ENCODE results near the gene CYB561A3.
"Not testable (repeated sequence)": the region's sequence is repeated elsewhere in the genome, so short reads cannot be mapped to it uniquely, and the experiment has no call there.

CYB561A3 gene

DNA sequence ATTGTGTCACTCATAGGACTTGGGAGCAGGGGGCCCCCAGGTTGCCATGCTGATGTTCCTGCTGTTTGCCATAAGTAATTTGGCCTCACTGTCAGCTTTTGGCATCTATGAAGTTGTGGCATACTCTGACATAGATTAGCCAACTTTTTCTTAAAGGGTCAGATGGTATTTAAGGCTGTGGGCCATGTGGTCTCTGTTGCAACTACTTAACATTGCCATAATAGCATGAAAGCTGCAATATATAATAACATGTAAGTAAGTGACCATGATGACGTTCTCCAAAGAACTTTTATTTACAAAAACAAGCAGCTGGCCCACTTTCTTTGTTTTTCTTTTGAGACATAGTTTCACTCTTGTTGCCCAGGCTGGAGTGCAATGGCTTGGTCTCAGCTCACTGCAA is 28.5 kb upstream of the CYB561A3 start:
- no peak overlapping the region for H3K27ac ChIP-seq (ENCODE audit: insufficient read depth, low read depth, low read length, poor library complexity, severe bottlenecking)
- H3K36me3 ChIP-seq (ENCODE audit: control insufficient read depth, insufficient read depth, low read length) = peaks cover 4% of the 10 kb centered on the region
- H3K4me1 ChIP-seq (ENCODE audit: control insufficient read depth, insufficient read depth, low read length) = no peaks in the 10 kb centered on the region
- 83 to 93% methylated on average over 1 of the region's 1 CpG for WGBS, 2 experiments
- no peak overlapping the region for H3K4me3 ChIP-seq (ENCODE audit: insufficient read depth, low read depth, low read length)
- H3K27me3 ChIP-seq (ENCODE audit: control insufficient read depth, insufficient read depth, low read length, poor library complexity, severe bottlenecking) = no peaks in the 10 kb centered on the region
- H3K9me3 ChIP-seq (ENCODE audit: control insufficient read depth, low read length) = no peaks in the 10 kb centered on the region

DNA sequence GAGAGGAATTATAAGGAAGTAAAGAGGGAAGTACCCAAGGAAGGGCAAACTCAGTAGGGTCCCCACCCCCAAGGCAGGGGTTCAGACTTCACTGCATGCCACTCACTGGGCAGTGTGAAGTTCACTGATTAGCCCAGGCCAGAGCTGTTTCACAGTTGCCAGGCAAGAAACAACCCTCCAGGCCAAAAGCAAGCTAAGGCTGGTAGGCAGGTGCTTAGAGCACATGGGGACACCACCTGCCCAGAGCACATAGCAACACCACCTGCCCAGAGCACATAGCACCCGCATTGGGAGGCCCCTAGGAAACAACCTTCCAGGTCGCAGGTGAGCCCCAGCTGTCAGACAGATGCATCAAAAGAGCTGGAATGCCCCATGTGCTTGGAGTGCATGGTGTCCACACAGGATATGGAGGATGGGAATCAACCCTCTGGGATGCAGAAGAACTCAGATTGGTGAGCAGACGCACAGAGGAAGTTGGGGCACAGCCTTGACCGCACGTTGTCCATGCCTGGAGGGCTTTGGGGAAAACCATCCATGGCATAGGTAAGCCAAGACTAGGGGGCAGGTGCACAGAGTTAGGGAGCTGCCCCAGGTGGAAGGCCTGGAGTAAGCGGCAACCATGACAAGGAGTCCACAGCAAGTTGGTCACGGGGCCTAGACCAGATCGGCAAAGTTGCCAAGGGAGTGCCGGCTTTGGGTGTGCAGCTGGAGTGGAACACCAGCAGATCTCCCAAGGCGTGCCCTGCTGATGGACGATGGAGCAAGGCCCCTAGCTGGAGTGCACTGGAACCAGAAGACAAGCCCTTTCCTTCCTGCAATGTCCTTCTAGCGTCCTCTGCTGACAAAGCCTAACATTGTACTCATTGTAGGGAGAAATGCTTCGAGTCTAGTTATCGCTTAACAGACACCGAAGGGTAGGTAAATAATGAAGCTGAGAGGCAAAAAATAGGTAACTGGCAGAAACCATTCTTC is 22.9 kb upstream of the CYB561A3 start:
- Histone ChIP-seq H3K36me3 (ENCODE audit: control insufficient read depth, insufficient read depth, low read length) (no peaks in the 10 kb centered on the region), H3K9me3 (ENCODE audit: control insufficient read depth, low read length) (no peaks in the 10 kb centered on the region), H3K27me3 (ENCODE audit: control insufficient read depth, insufficient read depth, low read length, poor library complexity, severe bottlenecking) (no peaks in the 10 kb centered on the region), H3K27ac (ENCODE audit: insufficient read depth, low read depth, low read length, poor library complexity, severe bottlenecking) (no peak overlapping the region), H3K4me3 (ENCODE audit: insufficient read depth, low read depth, low read length) (no peak overlapping the region), H3K4me1 (ENCODE audit: control insufficient read depth, insufficient read depth, low read length) (no peaks in the 10 kb centered on the region)
- 92 to 95% methylated on average over 15 of the region's 15 CpGs for WGBS, 2 experiments

DNA sequence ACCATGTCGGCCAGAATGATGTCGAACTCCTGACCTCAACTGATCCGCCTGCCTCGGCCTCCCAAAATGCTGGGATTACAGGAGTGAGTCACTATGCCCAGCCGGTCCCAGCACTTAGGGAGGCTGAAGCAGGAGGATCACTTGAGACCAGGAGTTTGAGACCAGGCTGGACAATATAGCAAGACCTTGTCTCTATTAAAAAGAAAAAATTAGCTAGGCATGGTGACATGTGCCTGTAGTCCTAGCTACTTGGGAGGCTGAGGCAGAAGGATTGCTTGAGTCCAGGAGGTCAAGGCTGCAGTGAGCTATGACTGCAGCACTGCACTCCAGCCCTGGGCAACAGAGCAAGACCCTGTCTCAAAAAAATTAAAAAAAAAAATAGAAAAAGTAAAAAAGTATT is 22.2 kb upstream of the CYB561A3 start:
- H3K27me3 ChIP-seq (ENCODE audit: control insufficient read depth, insufficient read depth, low read length, poor library complexity, severe bottlenecking); H3K36me3 ChIP-seq (ENCODE audit: control insufficient read depth, insufficient read depth, low read length); H3K4me1 ChIP-seq (ENCODE audit: control insufficient read depth, insufficient read depth, low read length); H3K9me3 ChIP-seq (ENCODE audit: control insufficient read depth, low read length); H3K27ac ChIP-seq (ENCODE audit: insufficient read depth, low read depth, low read length, poor library complexity, severe bottlenecking); H3K4me3 ChIP-seq (ENCODE audit: insufficient read depth, low read depth, low read length): not testable (repeated sequence)
- 90 to 94% methylated on average over 5 of the region's 5 CpGs for WGBS, 2 experiments

DNA sequence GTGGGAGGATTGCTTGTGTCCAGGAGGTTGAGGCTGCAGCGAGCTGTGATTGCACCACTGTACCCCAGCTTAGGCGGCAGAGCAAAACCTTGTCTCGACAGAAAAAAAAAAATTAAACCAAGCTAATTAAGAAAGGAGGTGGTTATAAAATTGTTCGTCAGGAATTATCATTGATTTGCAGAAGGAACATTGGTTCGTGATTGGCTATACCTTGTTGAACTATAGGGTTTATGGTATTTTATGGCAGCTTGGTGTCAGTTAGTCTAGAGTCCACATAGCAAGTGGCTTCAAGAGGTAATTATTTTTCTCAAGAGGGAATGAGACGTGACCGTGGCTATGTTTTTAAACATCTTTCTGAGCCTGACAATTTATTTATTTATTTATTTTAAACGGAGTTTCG is 19.2 kb upstream of the CYB561A3 start:
- 91 to 96% methylated on average over 8 to 9 of the region's 9 CpGs for WGBS, 2 experiments
- H3K4me1 ChIP-seq (ENCODE audit: control insufficient read depth, insufficient read depth, low read length) = no peaks in the 10 kb centered on the region
- H3K27ac ChIP-seq (ENCODE audit: insufficient read depth, low read depth, low read length, poor library complexity, severe bottlenecking) = no peak overlapping the region

DNA sequence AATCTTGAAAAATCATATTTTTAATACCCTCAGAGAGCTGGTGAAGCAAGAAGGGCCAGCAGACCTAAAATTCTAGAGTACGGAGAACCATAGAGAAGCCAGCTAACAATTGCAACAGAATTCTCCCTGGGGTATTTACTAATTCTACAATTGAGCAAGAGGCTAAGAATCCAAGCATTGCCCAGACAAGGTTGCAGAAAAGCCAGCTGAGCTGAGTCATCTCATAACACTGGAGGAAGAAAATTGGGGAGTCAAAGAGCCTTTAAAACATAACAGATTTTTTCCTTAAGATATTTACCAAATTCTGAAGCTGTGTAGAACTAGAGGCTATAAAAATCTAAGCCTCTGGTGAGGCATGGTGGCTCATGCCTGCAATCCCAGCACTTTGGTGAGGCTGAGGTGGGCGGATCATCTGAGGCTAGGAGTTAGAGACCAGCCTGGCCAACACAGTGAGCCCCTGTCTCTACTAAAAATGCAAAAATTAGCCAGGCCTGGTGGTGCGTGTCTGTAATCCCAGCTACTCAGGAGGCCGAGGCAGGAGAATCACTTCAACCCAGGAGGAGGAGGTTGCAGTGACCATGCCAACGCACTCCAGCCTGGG is 17.1 kb upstream of the CYB561A3 start:
- H3K27ac ChIP-seq (ENCODE audit: insufficient read depth, low read depth, low read length, poor library complexity, severe bottlenecking) = no peak overlapping the region
- 94 to 96% methylated on average over 5 of the region's 5 CpGs for WGBS, 2 experiments
- H3K9me3 ChIP-seq (ENCODE audit: control insufficient read depth, low read length) = no peaks in the 10 kb centered on the region
- no peak overlapping the region for H3K4me3 ChIP-seq (ENCODE audit: insufficient read depth, low read depth, low read length)
- H3K27me3 ChIP-seq (ENCODE audit: control insufficient read depth, insufficient read depth, low read length, poor library complexity, severe bottlenecking) = no peaks in the 10 kb centered on the region
- no peaks in the 10 kb centered on the region for H3K4me1 ChIP-seq (ENCODE audit: control insufficient read depth, insufficient read depth, low read length)
- H3K36me3 ChIP-seq (ENCODE audit: control insufficient read depth, insufficient read depth, low read length) = peaks cover 10% of the 10 kb centered on the region

More for the DNA sequence above, 19.2 kb upstream of the CYB561A3 start:
- Histone ChIP-seq H3K27me3 (ENCODE audit: control insufficient read depth, insufficient read depth, low read length, poor library complexity, severe bottlenecking) (no peaks in the 10 kb centered on the region), H3K4me3 (ENCODE audit: insufficient read depth, low read depth, low read length) (no peak overlapping the region), H3K36me3 (ENCODE audit: control insufficient read depth, insufficient read depth, low read length) (no peaks in the 10 kb centered on the region), H3K9me3 (ENCODE audit: control insufficient read depth, low read length) (no peaks in the 10 kb centered on the region)

DNA sequence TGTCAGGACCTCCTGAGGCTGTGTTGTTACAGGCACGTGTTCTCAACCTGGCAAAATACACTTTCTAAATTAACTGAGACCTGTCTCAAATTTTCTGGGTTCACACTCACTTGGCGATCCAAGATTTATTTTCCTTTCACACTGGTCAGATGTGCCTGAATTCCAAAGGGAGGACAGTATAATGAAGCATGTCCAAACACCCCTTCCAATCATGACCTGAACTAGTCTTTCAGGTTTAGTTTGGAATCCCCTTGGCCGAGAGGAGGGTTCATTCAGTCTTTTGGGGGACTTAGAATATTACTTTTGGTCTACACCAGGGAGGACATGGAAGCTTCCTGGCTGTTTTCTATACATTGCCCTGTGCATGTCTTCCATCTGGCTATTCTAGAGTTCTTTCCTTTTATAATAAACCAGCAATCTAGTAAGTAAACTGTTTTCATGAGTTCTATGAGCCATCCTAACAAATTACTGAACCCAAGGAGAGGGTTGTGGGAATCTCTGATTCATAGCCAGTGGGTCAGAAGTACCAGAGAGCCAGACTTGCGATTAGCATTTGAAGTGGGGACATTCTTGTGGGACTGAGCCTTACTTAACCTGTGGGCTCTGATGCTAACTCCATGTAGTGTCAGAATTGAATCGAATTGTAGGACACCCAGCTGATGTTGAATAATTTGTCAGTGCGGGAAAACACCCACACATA is 15.9 kb upstream of the CYB561A3 start:
- H3K4me3 ChIP-seq (ENCODE audit: insufficient read depth, low read depth, low read length) = no peak overlapping the region
- H3K4me1 ChIP-seq (ENCODE audit: control insufficient read depth, insufficient read depth, low read length) = no peaks in the 10 kb centered on the region
- H3K9me3 ChIP-seq (ENCODE audit: control insufficient read depth, low read length) = no peaks in the 10 kb centered on the region
- peaks cover 17% of the 10 kb centered on the region for H3K36me3 ChIP-seq (ENCODE audit: control insufficient read depth, insufficient read depth, low read length)
- H3K27ac ChIP-seq (ENCODE audit: insufficient read depth, low read depth, low read length, poor library complexity, severe bottlenecking) = no peak overlapping the region
- 90 to 95% methylated on average over 4 to 5 of the region's 6 CpGs for WGBS, 2 experiments
- no peaks in the 10 kb centered on the region for H3K27me3 ChIP-seq (ENCODE audit: control insufficient read depth, insufficient read depth, low read length, poor library complexity, severe bottlenecking)

DNA sequence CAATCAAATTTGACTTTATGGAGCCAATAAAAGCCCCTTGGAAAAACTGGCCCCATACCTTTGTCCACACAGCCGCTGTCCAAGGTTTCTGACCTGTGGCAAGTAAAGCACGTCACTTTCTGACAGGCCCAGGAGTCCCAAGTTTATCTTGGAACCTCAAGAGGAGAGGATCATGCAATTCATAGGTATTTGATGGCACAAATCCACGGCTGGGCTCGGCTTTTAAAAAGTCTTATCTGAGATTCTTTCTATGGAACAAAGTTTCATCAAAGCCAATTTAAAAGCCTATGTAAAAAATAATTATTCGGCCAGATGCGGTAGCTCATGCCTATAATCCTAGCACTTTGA is 14.1 kb upstream of the CYB561A3 start:
- WGBS, 2 experiments = 94 to 98% methylated on average over 6 of the region's 6 CpGs
- Histone ChIP-seq H3K4me3 (ENCODE audit: insufficient read depth, low read depth, low read length) (no peak overlapping the region), H3K9me3 (ENCODE audit: control insufficient read depth, low read length) (peaks cover 2% of the 10 kb centered on the region), H3K27ac (ENCODE audit: insufficient read depth, low read depth, low read length, poor library complexity, severe bottlenecking) (no peak overlapping the region), H3K36me3 (ENCODE audit: control insufficient read depth, insufficient read depth, low read length) (peaks cover 22% of the 10 kb centered on the region), H3K4me1 (ENCODE audit: control insufficient read depth, insufficient read depth, low read length) (no peaks in the 10 kb centered on the region), H3K27me3 (ENCODE audit: control insufficient read depth, insufficient read depth, low read length, poor library complexity, severe bottlenecking) (no peaks in the 10 kb centered on the region)

DNA sequence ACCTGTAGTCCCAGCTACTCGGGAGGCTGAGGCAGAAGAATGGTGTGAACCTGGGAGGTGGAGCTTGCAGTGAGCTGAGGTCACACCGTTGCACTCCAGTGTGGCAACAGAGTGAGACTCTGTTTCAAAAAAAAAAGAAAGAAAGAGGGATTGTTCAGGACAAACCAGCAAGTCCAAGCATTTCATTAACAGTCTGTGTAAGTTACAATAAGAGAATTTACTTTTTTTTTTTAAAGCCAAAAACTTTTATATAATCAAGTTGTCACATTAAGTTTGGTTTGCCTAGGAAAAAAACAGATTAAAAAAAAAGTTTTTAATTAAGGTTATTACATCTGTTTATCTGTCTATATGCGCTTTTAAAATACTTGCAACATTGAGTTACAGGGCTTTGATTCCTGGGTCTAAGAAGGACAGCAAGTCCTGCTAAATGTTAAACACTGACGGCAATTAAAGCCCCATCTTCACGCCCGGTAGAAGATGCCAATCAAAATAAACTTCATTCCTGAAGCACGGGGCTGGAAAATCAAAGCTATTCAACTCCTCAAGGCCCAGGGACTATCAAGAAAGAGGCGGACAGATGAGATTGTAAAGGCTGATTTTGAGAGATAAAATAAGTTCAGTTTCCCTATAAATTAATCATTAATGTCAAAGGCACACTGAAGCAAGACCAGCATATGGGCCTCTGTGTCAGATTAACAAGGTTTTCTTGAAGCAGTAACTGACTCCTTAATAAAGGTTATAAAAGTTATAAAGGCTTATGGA is 11.2 kb upstream of the CYB561A3 start:
- H3K27me3 ChIP-seq (ENCODE audit: control insufficient read depth, insufficient read depth, low read length, poor library complexity, severe bottlenecking) = no peaks in the 10 kb centered on the region
- no peaks in the 10 kb centered on the region for H3K4me1 ChIP-seq (ENCODE audit: control insufficient read depth, insufficient read depth, low read length)
- no peak overlapping the region for H3K27ac ChIP-seq (ENCODE audit: insufficient read depth, low read depth, low read length, poor library complexity, severe bottlenecking)
- no peak overlapping the region for H3K4me3 ChIP-seq (ENCODE audit: insufficient read depth, low read depth, low read length)
- H3K9me3 ChIP-seq (ENCODE audit: control insufficient read depth, low read length) = peaks cover 2% of the 10 kb centered on the region
- peaks cover 43% of the 10 kb centered on the region for H3K36me3 ChIP-seq (ENCODE audit: control insufficient read depth, insufficient read depth, low read length)
- WGBS, 2 experiments = 96 to 98% methylated on average over 7 to 8 of the region's 8 CpGs

DNA sequence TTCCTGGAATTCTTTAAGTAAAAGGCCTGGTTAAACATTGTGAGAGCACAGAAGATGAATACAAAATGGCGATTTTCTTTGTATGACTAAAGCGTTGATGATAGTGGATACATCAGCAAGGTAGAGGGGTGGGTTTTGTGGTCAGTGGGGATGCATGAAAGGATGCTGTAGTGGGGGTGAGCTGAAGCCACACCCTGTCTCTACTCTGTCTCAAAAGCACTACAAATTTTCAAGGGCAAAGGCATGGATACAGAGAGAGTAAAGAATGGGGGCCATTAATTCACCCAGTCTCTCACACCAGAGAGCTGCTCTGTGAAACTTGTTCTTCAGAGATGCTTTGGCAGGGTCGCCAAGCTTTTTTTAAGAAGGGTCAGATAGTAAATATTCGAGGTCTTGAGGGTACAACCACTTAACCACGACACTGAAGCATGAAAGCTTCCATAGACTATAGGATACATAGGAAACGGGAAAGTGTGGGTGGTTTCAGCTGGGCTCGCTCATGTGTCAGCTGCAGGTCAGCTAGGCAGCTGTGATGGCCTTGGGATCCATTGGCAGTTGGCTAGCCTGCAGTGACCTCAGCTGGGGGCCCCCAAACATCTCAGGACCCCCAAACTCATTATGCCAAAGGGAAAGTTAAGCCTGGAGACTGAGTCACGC is 8.8 kb upstream of the CYB561A3 start:
- Histone ChIP-seq H3K27ac (ENCODE audit: insufficient read depth, low read depth, low read length, poor library complexity, severe bottlenecking) (no peak overlapping the region), H3K4me1 (ENCODE audit: control insufficient read depth, insufficient read depth, low read length) (no peaks in the 10 kb centered on the region), H3K9me3 (ENCODE audit: control insufficient read depth, low read length) (peaks cover 2% of the 10 kb centered on the region), H3K4me3 (ENCODE audit: insufficient read depth, low read depth, low read length) (no peak overlapping the region), H3K36me3 (ENCODE audit: control insufficient read depth, insufficient read depth, low read length) (peaks cover 66% of the 10 kb centered on the region), H3K27me3 (ENCODE audit: control insufficient read depth, insufficient read depth, low read length, poor library complexity, severe bottlenecking) (no peaks in the 10 kb centered on the region)
- WGBS, 2 experiments = 97 to 98% methylated on average over 7 to 8 of the region's 8 CpGs

Measured in ectodermal cell (in vitro differentiated cells).